OCI-LY7 (cell line): ENCODE results near the gene TBC1D5. TPM values are rescaled to one million over a fixed set of nuclear protein-coding genes. Genes with fewer than 3 reads are reported as not detected.

ENCODE experiments used
- BruUV-seq: library from RNA; stranded (reverse); fragments of 400-500 nt; replicated peaks from 2 replicates; lab custom pipeline; 2021; lab: Mats Ljungman, UMichigan
- CTCF ChIA-PET: fragments of 300-600 bp; sonication (Branson Sonifier 250); formaldehyde crosslinking; loops from one replicate; lab custom pipeline; 2022; ENCODE audit warnings: antibody characterized with exemption; ENCODE audit not compliant: unreplicated experiment; lab: Charles Lee
- POLR2A ChIA-PET: fragments of 300-600 bp; sonication (Branson Sonifier 250); formaldehyde crosslinking; loops from one replicate; lab custom pipeline; 2022; ENCODE audit warnings: antibody characterized with exemption; lab: Charles Lee
- DNase-seq: peaks from one replicate; pipeline ENCODE4 v3.0.0-alpha.2; 2015; ENCODE audit warnings: low spot score
- H2AFZ ChIP-seq: fragments of 200-600 bp; sonication (generic), shearing (Covaris generic); 2 replicates; pipeline ENCODE4 v1.6.1; 2014; ENCODE audit warnings: mild to moderate bottlenecking, antibody characterized with exemption, low read length, moderate library complexity
- H3K27ac ChIP-seq: fragments of 200-600 bp; sonication (generic); 2 replicates; pipeline ENCODE4 v1.5.1; 2014; ENCODE audit warnings: mixed run types, low read depth, mild to moderate bottlenecking, moderate library complexity, low read length, inconsistent platforms; ENCODE audit not compliant: poor library complexity, severe bottlenecking
- H3K36me3 ChIP-seq: fragments of 200-600 bp; sonication (generic); 2 replicates; pipeline ENCODE4 v1.6.1; 2014; ENCODE audit warnings: mild to moderate bottlenecking, antibody characterized with exemption, low read length, moderate library complexity, mixed read lengths; ENCODE audit not compliant: insufficient read depth
- H3K4me1 ChIP-seq: fragments of 200-600 bp; sonication (generic); 2 replicates; pipeline ENCODE4 v1.5.1; 2014; ENCODE audit warnings: mild to moderate bottlenecking, low read length; ENCODE audit not compliant: insufficient read depth, poor library complexity, severe bottlenecking
- H3K4me2 ChIP-seq: fragments of 200-600 bp; sonication (generic); 2 replicates; pipeline ENCODE4 v1.6.1; 2014; ENCODE audit warnings: mild to moderate bottlenecking, low read length
- H3K4me3 ChIP-seq: fragments of 200-600 bp; sonication (generic); 2 replicates; pipeline ENCODE4 v1.5.1; 2014; ENCODE audit warnings: mild to moderate bottlenecking, low read depth, low read length; ENCODE audit not compliant: poor library complexity, severe bottlenecking
- H3K79me2 ChIP-seq: fragments of 200-600 bp; sonication (generic); 2 replicates; pipeline ENCODE4 v1.6.1; 2016; ENCODE audit warnings: low read depth, mild to moderate bottlenecking, low read length, moderate library complexity, mixed read lengths; ENCODE audit not compliant: insufficient read depth
- H3K9me2 ChIP-seq: fragments of 200-600 bp; sonication (generic); 2 replicates; pipeline ENCODE4 v1.6.1; 2016; ENCODE audit warnings: mild to moderate bottlenecking, low read length, mixed read lengths; ENCODE audit not compliant: insufficient read depth
- H3K9me3 ChIP-seq: fragments of 200-600 bp; sonication (generic); 2 replicates; pipeline ENCODE4 v1.6.1; 2014; ENCODE audit warnings: mild to moderate bottlenecking, mixed run types, low read length, mixed read lengths
- H4K20me1 ChIP-seq: fragments of 200-600 bp; sonication (generic); 2 replicates; pipeline ENCODE4 v1.6.1; 2014; ENCODE audit warnings: mild to moderate bottlenecking, antibody characterized with exemption, low read length, moderate library complexity, mixed read lengths; ENCODE audit not compliant: insufficient read depth
- CTCF ChIP-seq: fragments of 200-600 bp; sonication (generic); conservative IDR thresholded peaks from 2 replicates; pipeline ENCODE4 v1.5.1; 2014; ENCODE audit warnings: mild to moderate bottlenecking, antibody characterized with exemption, low read length, moderate library complexity, mixed read lengths
- EZH2phosphoT487 ChIP-seq: fragments of 200-600 bp; sonication (generic); IDR thresholded peaks from 2 replicates; pipeline ENCODE4 v1.6.1; 2018; ENCODE audit warnings: low read depth, borderline replicate concordance, mild to moderate bottlenecking, mixed run types, antibody characterized with exemption, low read length, moderate library complexity, mixed read lengths
- intact Hi-C: fragments of 100-400 bp; cut with micrococcal nuclease; formaldehyde crosslinking; loops from one replicate; pipeline ENCODE4 v1.10.0; 2022; ENCODE audit not compliant: unreplicated experiment
- total RNA-seq, 2 experiments: library from RNA; depleted of rRNA in 1 of 2; stranded (reverse); fragments of >200 nt in 1 of 2; shearing (Covaris generic) in 1 of 2; gene quantifications; 2 replicates each; pipeline ENCODE4 v1.2.3, GENCODE V29; 2014 to 2022

TBC1D5 gene
- total RNA-seq, 2 experiments from 2014 or later = 78.5 to 82.4 TPM

DNA sequence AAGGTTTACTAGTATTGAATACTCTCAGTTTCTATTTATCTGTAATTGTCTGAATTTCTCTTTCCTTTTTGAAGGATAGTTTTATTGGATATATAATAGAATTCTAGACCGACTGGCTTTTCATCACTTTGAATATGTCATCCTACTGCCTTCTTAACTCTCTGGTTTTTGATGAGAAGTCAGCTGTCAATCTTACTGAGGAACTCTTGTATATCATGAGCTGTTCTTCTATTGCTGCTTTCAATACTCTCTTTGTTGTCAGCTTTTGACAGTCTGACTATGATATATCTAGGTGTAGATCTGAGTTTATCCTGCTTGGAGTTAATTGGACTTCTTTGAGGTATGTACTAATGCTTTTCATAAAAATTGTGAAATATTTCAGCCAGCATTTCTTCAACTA is 523.8 kb downstream of the TBC1D5 start:
- BruUV-seq = no TSS peak
- POLR2A ChIA-PET = interaction anchor here (1.3 to 1.7 kb wide), 2 partner anchors 9 to 195 kb away, joined by 3 to 11 read pairs; no protein-coding TSS in a partner anchor

GRCh38 chr3:17217588-17217987 is 524.8 kb downstream of the TBC1D5 start:
- H3K4me1 ChIP-seq = no peaks in the 10 kb centered on the region
- CTCF ChIA-PET = no interaction called here
- H3K27ac ChIP-seq = no peak overlapping the region
- DNase-seq = no peak
- no peaks in the 10 kb centered on the region for H3K9me3 ChIP-seq
- POLR2A ChIA-PET = interaction anchor here (0.8 to 1.7 kb wide), 2 partner anchors 10 to 99 kb away, joined by 3 to 11 read pairs; no protein-coding TSS in a partner anchor
- no peak overlapping the region for H3K4me3 ChIP-seq
- no peaks in the 10 kb centered on the region for H3K9me2 ChIP-seq
- peaks cover 4% of the 10 kb centered on the region; the same call in 1 of the 2 replicates for H3K36me3 ChIP-seq
- intact Hi-C loops = no loop called here
- no TSS peak for BruUV-seq
- TF ChIP-seq CTCF = no peak
- no peak for TF ChIP-seq EZH2phosphoT487
- H4K20me1 ChIP-seq = no peaks in the 10 kb centered on the region
- no peak overlapping the region for H3K4me2 ChIP-seq
- no peaks in the 10 kb centered on the region for H3K79me2 ChIP-seq
- no peak overlapping the region for H2AFZ ChIP-seq

More for the DNA sequence above, 523.8 kb downstream of the TBC1D5 start:
- TF ChIP-seq CTCF = no peak
- no peak for TF ChIP-seq EZH2phosphoT487
- no peaks in the 10 kb centered on the region for H4K20me1 ChIP-seq
- H2AFZ ChIP-seq = no peak overlapping the region
- no peaks in the 10 kb centered on the region; the same call in 1 of the 2 replicates for H3K36me3 ChIP-seq
- H3K9me2 ChIP-seq = no peaks in the 10 kb centered on the region
- H3K27ac ChIP-seq = no peak overlapping the region
- no peak overlapping the region for H3K4me3 ChIP-seq
- no peak overlapping the region for H3K4me2 ChIP-seq
- CTCF ChIA-PET = no interaction called here
- H3K9me3 ChIP-seq = no peaks in the 10 kb centered on the region
- no peak for DNase-seq
- intact Hi-C loops = no loop called here
- H3K4me1 ChIP-seq = no peaks in the 10 kb centered on the region
- no peaks in the 10 kb centered on the region for H3K79me2 ChIP-seq

- no peak for DNase-seq
- Histone ChIP-seq H3K27ac (no peak overlapping the region), H3K9me2 (no peaks in the 10 kb centered on the region), H3K79me2 (no peaks in the 10 kb centered on the region), H3K4me3 (no peak overlapping the region), H3K4me1 (no peaks in the 10 kb centered on the region), H3K9me3 (no peaks in the 10 kb centered on the region), H4K20me1 (no peaks in the 10 kb centered on the region), H3K4me2 (no peak overlapping the region), H2AFZ (no peak overlapping the region), H3K36me3 (0 out of 2 replicates have a peak, but pooled peaks cover 9% of the 10 kb centered on the region)
- no TSS peak for BruUV-seq
- ChIA-PET POLR2A (interaction anchor here (0.5 to 1.8 kb wide), 9 partner anchors 10 to 505 kb away, joined by 3 to 10 read pairs (median 4); no protein-coding TSS in a partner anchor), CTCF (no interaction called here)
- TF ChIP-seq CTCF (no peak), EZH2phosphoT487 (no peak)
- intact Hi-C loops = no loop called here
These were observed 529.3 kb downstream of the TBC1D5 start for GRCh38 chr3:17213102-17213501.
